A549 treated with CORT108297 at 1 μM for 4 hours (cell line): ENCODE measurements around the gene SLC23A3. TPM values are rescaled to one million over a fixed set of nuclear protein-coding genes. Genes with fewer than 3 reads are reported as not detected.

Experiments
- total RNA-seq: library from RNA; stranded (reverse); fragments of 200-300 nt; extraction: Qiagen RNA extraction; gene quantifications from 5 replicates; pipeline ENCODE4 v1.2.3, GENCODE V29; 2022

Gene SLC23A3, protein sequence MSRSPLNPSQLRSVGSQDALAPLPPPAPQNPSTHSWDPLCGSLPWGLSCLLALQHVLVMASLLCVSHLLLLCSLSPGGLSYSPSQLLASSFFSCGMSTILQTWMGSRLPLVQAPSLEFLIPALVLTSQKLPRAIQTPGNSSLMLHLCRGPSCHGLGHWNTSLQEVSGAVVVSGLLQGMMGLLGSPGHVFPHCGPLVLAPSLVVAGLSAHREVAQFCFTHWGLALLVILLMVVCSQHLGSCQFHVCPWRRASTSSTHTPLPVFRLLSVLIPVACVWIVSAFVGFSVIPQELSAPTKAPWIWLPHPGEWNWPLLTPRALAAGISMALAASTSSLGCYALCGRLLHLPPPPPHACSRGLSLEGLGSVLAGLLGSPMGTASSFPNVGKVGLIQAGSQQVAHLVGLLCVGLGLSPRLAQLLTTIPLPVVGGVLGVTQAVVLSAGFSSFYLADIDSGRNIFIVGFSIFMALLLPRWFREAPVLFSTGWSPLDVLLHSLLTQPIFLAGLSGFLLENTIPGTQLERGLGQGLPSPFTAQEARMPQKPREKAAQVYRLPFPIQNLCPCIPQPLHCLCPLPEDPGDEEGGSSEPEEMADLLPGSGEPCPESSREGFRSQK
- 0.47 to 1.0 TPM (median 0.72 TPM) in 5 replicates for total RNA-seq

DNA sequence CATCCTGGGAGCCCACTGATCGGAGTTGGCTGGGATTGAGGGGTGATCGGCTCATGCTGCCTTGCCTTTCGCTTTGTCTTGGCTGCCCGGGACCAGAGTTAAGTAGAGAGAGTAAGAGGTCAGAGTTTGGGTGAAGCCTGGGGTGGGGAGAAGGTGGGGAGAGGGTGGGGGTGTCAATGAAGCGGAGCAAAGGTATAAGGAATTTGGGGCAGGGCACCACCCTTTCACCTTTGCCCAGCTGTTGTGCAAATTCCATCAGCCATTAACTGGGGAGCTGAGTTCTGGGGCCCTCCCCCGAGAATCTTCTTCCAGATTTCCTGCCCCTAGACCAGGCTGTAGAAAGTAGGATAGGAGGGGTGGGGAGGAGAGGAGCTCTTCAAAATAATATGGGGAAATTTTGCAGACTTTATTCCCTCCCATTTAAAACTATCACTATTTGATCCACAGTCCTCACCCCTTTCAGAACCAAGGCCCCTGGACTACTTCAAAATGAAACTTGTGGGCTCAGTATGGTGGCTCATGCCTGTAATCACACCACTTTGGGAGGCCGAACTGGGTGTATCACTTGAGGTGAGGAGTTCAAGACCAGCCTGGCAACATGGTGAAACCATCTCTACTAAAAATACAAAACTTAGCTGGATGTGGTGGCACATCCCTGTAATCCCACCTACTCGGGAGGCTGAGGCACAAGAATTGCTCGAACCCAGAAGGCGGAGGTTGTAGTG, at the start of gene SLC23A3:
TSS of gene SLC23A3 (minus strand) at position 100 of the 725 bp plus-strand sequence. CDS start at position 55, 45 bp downstream.

DNA sequence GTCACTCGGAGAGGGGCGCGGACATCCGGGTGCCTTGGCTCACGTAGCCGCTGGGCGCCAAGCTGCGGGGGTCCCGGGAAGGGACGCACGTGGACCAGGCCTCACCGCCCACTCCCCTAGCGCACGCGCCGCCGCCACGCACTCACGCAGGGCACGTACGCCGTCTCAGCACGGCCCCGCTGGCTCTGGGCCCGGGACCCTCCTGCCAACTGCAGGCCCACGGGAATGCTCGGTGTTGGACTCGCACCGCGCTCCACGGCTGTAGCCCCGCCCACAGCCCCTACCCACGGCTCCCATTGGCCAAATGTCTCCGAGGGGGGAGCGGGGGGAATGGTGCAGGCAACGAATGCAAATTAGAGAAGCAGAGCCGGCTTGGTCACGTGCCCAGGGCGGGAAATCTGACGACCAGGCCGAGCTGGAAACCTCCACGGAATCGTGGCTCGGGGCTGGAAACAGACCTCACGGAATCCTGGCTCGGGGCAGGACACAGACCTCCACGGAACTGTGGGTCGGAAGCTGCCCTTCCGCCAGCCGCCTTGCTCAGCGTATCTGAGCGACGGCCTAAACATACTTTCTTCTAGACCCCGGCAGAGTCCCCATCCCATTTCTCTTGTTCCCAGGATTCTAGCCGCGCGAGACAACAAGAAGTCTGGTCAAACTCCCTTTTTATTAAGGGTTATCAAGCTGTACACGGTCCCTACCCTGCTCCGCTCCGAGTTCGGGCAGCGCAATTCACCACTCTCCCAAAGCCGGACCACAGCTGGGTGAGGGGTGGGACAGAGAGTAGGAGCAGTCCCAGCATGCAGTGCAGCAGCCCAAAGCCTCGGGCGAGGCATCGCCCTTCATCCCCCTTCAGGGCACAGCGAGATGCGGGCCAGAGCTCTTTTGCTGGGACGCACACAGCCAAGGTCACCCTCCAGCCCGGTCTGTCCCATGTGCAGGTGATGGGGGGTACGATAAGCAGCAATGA, 49.2 kb upstream of the SLC23A3 start, which contains the start of gene ABCB6:
TSS of gene ABCB6 (minus strand) at position 227 of the 970 bp plus-strand sequence. CDS start 285 bp downstream, outside the sequence.

DNA sequence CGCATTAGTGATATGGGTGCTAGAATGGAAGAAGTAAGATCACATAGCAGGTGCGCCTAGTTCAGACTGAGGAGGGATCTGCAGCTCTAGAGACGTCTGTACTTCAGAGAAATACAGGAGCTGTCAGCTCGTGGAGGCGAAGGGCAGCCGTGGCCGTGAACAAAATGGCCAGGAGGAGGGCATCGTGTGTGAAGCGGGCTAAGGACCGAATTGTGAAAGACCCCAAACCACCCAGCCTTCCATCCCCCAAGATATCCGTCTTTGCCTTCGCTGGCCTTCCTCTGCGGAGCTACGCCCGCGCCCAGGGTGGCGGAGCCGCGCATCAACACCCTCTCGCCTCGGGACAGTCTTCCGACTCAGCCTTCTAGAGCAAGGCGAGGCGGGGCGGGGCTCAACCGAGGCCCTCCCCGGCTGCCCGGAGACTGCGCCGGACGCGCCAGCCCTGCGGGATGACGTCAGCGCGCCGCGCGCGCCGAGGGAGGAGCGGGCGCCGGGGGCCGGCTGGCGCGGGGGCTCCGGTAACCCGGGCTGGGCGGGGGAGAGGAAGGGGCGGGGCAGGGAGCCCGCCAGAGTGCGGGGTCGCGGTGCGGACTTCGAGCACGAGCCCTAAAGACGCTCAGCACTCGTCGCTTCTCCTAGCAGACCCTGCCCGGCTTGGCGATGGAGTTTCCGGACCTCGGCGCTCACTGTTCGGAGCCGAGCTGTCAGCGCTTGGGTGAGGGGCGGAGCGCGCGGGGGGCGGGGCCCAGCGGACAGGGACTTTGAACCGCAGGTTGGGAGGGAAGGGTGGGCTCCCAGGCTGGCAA, 36.7 kb upstream of the SLC23A3 start, which contains the start of gene ZFAND2B:
TSS of gene ZFAND2B (plus strand) at position 455 of the 806 bp plus-strand sequence. CDS start at position 661, 206 bp downstream.

DNA sequence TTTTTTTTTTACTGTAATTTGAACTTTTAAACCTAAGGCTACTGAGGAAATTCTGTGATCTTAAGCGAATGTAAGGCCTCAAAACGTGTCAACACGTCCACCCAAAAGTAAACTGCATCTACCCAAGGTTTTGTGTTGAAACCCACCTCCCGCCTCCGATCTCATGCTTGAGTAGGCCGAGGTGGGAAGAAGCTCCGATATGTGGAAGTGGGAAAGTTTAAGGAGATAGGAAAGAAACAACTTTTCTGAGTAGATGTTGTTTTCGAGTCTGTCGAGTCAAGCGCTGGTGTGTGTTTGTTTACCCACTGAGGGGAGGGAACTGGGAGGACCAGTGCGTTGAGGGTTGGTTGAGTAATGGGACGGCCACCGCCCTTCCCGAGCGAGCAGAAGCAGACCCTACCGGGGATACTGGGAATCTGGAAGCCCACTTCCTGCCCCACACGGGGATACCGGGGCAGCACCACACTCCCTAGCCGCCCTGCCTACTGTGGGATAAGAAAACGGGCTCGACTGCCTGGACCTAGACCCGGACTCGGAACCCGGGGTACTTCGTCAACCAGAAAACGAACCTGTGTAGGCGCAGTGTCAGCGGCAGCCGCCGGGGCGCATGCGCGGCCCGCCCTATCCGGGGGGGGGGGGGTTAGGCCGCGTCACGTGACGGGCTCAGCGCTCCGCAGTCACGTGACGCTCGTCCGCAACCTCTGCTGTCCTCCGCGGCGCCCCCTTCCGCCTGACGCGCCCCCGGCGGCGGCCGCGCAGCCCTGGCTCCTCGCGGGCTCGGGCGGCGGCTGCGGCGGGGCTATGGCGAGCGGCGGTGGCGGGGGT, 7.9 kb upstream of the SLC23A3 start, which contains the start of gene RETREG2:
TSS of gene RETREG2 (plus strand) at position 724 of the 825 bp plus-strand sequence. CDS start at position 802, 78 bp downstream.

DNA sequence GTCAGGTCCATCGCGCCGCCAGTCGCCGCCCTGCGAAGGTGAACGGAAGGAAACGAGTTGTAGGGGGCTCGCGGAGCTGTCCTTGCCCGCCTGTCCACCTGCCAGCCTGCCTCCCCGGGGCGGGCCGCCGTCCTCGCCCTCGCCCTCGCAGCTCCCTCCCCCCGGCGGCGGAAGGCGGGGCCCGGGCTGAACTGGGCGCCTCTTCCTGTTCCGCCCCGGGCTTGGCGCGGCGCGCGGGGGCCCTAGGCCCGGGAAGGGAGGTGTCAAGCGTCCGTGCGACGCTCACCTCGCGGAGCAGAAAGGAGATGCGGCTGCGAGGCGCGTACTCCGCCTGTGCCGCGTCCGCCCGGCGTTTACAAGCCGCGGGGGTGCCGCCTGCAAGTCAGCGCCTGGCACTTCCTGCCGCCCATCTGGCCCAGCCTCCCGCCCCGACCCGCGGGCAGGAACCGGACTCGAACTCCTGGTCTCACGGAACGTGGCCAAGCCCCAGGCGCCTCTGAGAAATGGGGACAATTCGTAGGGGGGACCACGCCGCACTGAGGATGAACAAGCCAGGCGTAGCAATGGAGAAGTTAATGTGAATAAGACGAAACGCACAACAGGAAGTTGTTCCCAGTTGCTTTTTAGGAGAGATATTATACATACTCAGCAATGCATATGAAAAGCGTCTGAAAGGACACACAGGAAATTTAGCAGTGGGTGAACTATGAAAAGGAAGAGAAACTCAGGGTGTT, 7.2 kb upstream of the SLC23A3 start, which contains the start of gene CNPPD1:
TSS of gene CNPPD1 (minus strand) at position 108 of the 734 bp plus-strand sequence. CDS start at position 11, 97 bp downstream.

DNA sequence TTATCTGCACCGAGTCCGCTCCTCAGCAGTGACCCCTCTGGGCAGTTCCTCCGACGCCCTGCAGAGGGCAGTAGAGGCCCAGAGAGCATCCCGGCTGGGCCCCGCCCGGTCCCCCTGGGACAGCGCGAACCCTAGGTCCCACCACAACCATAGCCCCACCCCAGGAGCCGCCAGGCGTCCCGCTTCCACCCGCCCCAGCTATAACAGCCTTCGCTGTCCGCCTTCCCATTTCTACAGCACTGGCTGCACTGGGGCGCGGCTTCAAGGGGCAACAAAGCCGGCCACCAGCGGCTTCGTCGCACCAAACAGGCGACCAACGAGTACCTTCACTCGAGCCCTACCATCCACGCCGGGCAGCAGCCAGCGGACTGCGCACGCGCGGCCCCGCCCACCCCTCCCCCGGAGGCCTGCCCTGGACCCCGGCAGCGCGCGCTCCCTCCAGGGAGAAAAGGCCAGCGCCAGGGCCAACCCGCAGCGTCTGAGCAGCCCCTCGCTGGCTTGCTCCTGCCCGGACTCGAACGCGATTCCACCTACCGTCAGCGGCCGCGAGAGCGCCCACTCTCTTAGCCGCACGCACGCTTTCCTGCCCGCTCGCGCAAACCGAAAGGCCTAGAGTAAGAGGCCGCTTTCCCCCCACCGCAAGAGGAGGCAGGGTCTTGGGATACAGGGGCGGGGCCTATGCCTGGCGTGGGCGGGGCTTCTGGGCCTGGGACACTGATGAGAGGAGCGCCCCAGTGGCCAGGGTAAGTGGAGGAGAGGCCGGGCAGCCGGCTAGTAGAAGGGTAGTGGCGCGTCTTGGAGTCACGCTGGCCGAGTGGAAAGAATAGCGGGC, 9.4 kb downstream of the SLC23A3 start, which contains the start of gene NHEJ1:
TSS of gene NHEJ1 (minus strand) at position 630 of the 832 bp plus-strand sequence. CDS start 2,453 bp downstream, outside the sequence.

Other genes with a start within 250 kb of the SLC23A3 start
- 1.6 to 3.0 TPM (median 2.4 TPM) in 5 replicates for gene CDK5R2, start 210.4 kb downstream of the SLC23A3 start, total RNA-seq
- not detected in 5 replicates for gene FEV, start 184.8 kb downstream of the SLC23A3 start, total RNA-seq
- gene CRYBA2, start 176.6 kb downstream of the SLC23A3 start, total RNA-seq = not detected in 5 replicates
- gene CFAP65, start 128.5 kb downstream of the SLC23A3 start, total RNA-seq = 0.15 to 0.24 TPM (median 0.20 TPM) in 5 replicates
- 0.13 to 0.25 TPM (median 0.21 TPM) in 4 of 5 replicates, not detected in the other for gene IHH, start 109.1 kb downstream of the SLC23A3 start, total RNA-seq
- 13.7 to 15.4 TPM (median 14.9 TPM) in 5 replicates for gene NHEJ1, start 9.2 kb downstream of the SLC23A3 start, total RNA-seq
- 40.2 to 52.2 TPM (median 49.6 TPM) in 5 replicates for gene CNPPD1, start 6.9 kb upstream of the SLC23A3 start, total RNA-seq
- gene RETREG2, start 8.2 kb upstream of the SLC23A3 start, total RNA-seq = 63.1 to 89.7 TPM (median 87.7 TPM) in 5 replicates
- 16.4 to 23.8 TPM (median 22.1 TPM) in 5 replicates for gene ZFAND2B, start 36.8 kb upstream of the SLC23A3 start, total RNA-seq
- 23.5 to 36.0 TPM (median 33.7 TPM) in 5 replicates for gene ABCB6, start 48.9 kb upstream of the SLC23A3 start, total RNA-seq
- gene ATG9A, start 59.6 kb upstream of the SLC23A3 start, total RNA-seq = 44.9 to 51.0 TPM (median 49.9 TPM) in 5 replicates
- gene ANKZF1, start 59.8 kb upstream of the SLC23A3 start, total RNA-seq = 14.4 to 23.5 TPM (median 20.3 TPM) in 5 replicates
- 5.1 to 7.2 TPM (median 7.0 TPM) in 5 replicates for gene GLB1L, start 75.4 kb upstream of the SLC23A3 start, total RNA-seq
- gene STK16, start 75.5 kb upstream of the SLC23A3 start, total RNA-seq = 28.6 to 30.9 TPM (median 30.0 TPM) in 5 replicates
- gene TUBA4B, start 83.2 kb upstream of the SLC23A3 start, total RNA-seq = 0.30 to 0.56 TPM (median 0.37 TPM) in 5 replicates
- 338 to 483 TPM (median 379 TPM) in 5 replicates for gene TUBA4A, start 83.9 kb upstream of the SLC23A3 start, total RNA-seq
- 37.4 to 57.4 TPM (median 53.6 TPM) in 5 replicates for gene DNAJB2, start 109.3 kb upstream of the SLC23A3 start, total RNA-seq
- 1.1 to 1.9 TPM (median 1.6 TPM) in 5 replicates for gene PTPRN, start 139.4 kb upstream of the SLC23A3 start, total RNA-seq
- not detected in 5 replicates for gene RESP18, start 162.7 kb upstream of the SLC23A3 start, total RNA-seq
- gene DNPEP, start 217.9 kb upstream of the SLC23A3 start, total RNA-seq = 47.8 to 67.2 TPM (median 61.9 TPM) in 5 replicates
- gene DES, start 248.3 kb upstream of the SLC23A3 start, total RNA-seq = 0.05 to 0.20 TPM (median 0.08 TPM) in 4 of 5 replicates, not detected in the other